HG03045 (cell line): ENCODE results near the gene SLC35D2.
"Not testable (repeated sequence)": the region's sequence is repeated elsewhere in the genome, so short reads cannot be mapped to it uniquely, and the experiment has no call there.

Experiments
- ATAC-seq: cut with Tn5 transposase; IDR thresholded peaks from one replicate; pipeline ENCODE4 v1.9.1; 2021; ENCODE audit warnings: mild to moderate bottlenecking, moderate library complexity; ENCODE audit not compliant: unreplicated experiment

Gene SLC35D2

GRCh38 chr9:96361668-96362067, 21.8 kb downstream of the SLC35D2 start:
- ATAC-seq: no peak

- ATAC-seq: no peak
Measured at GRCh38 chr9:96360976-96361375, 22.5 kb downstream of the SLC35D2 start.

- ATAC-seq: not testable (repeated sequence)
Measured at GRCh38 chr9:96360523-96360922, 23.0 kb downstream of the SLC35D2 start.

- no peak for ATAC-seq
Measured at GRCh38 chr9:96350866-96351265, 32.6 kb downstream of the SLC35D2 start.

- ATAC-seq: no peak
Measured at GRCh38 chr9:96348261-96348660, 35.2 kb downstream of the SLC35D2 start.

- no peak for ATAC-seq
Measured at GRCh38 chr9:96345551-96345950, 38.0 kb downstream of the SLC35D2 start.

GRCh38 chr9:96344458-96345180, 38.9 kb downstream of the SLC35D2 start:
- ATAC-seq: no peak

GRCh38 chr9:96343515-96344360, 39.8 kb downstream of the SLC35D2 start:
- ATAC-seq: no peak

GRCh38 chr9:96342571-96343245, 40.8 kb downstream of the SLC35D2 start:
- no peak for ATAC-seq

- ATAC-seq: no peak
Measured at GRCh38 chr9:96340707-96341106, 42.8 kb downstream of the SLC35D2 start.

GRCh38 chr9:96338299-96338698, 45.2 kb downstream of the SLC35D2 start:
- no peak for ATAC-seq

- ATAC-seq: no peak
Measured at GRCh38 chr9:96333958-96334357, 49.6 kb downstream of the SLC35D2 start.

- no peak for ATAC-seq
Measured at GRCh38 chr9:96331236-96331947, 52.1 kb downstream of the SLC35D2 start.

- ATAC-seq: no peak
Measured at GRCh38 chr9:96327694-96328352, 55.7 kb downstream of the SLC35D2 start.

GRCh38 chr9:96323169-96323568, 60.3 kb downstream of the SLC35D2 start:
- ATAC-seq: no peak

- ATAC-seq: not testable (repeated sequence)
Measured at GRCh38 chr9:96322736-96323135, 60.8 kb downstream of the SLC35D2 start.

GRCh38 chr9:96322210-96322609, 61.3 kb downstream of the SLC35D2 start:
- not testable (repeated sequence) for ATAC-seq

GRCh38 chr9:96321515-96321914, 62.0 kb downstream of the SLC35D2 start:
- ATAC-seq: no peak

- no peak for ATAC-seq
Measured at GRCh38 chr9:96320749-96321280, 62.7 kb downstream of the SLC35D2 start.

GRCh38 chr9:96318921-96319565, 64.5 kb downstream of the SLC35D2 start:
- no peak for ATAC-seq
